NCI-H1694 treated with DMSO at 0.1 percent for 48 hours (cell line): ENCODE results near the gene MTERF2.

ENCODE experiments used
- DNase-seq: peaks from one replicate; lab custom pipeline; 2025; lab: John Stamatoyannopoulos, UW

The MTERF2 gene

GRCh38 chr12:106953352-106954250, 33.3 kb downstream of the MTERF2 start:
- DNase-seq = no peak

- no peak for DNase-seq
Observed at GRCh38 chr12:106950591-106950990, 36.4 kb downstream of the MTERF2 start.

- DNase-seq = no peak
Observed at GRCh38 chr12:106947461-106947860, 39.5 kb downstream of the MTERF2 start.

GRCh38 chr12:106945261-106945851, 41.6 kb downstream of the MTERF2 start:
- no peak for DNase-seq

- no peak for DNase-seq
Observed at GRCh38 chr12:106942775-106943174, 44.2 kb downstream of the MTERF2 start.

- DNase-seq = no peak
Observed at GRCh38 chr12:106941481-106942156, 45.3 kb downstream of the MTERF2 start.

- DNase-seq = no peak
Observed at GRCh38 chr12:106934277-106934676, 52.7 kb downstream of the MTERF2 start.
